Measurements from ENCODE around the gene COX14. TPM values are rescaled to one million over a fixed set of nuclear protein-coding genes. Genes with fewer than 3 reads are reported as not detected.
A peak's percentile ranks its signal among the peaks of the same experiment; 100 is the strongest.
"Not testable (repeated sequence)": the region's sequence is repeated elsewhere in the genome, so short reads cannot be mapped to it uniquely, and the experiment has no call there.

COX14 gene
- total RNA-seq, 1 donor from 2014 or later: 237 TPM

- ATAC-seq (no peak), DNase-seq (no peak)
- intact Hi-C loops (cut with micrococcal nuclease): no loop called here
Measured at GRCh38 chr12:50132505-50133135, 20.6 kb downstream of the COX14 start.

GRCh38 chr12:50142993-50143392, 31.0 kb downstream of the COX14 start:
- ATAC-seq (no peak), DNase-seq (no peak)
- intact Hi-C loops (cut with micrococcal nuclease): no loop called here

- DNase-seq (no peak), ATAC-seq (no peak)
- intact Hi-C loops (cut with micrococcal nuclease): no loop called here
Measured at GRCh38 chr12:50145439-50145838, 33.4 kb downstream of the COX14 start.

GRCh38 chr12:50147281-50147680, 35.2 kb downstream of the COX14 start:
- no peak for DNase-seq
- no peak for ATAC-seq
- intact Hi-C loops (cut with micrococcal nuclease): no loop called here

- ATAC-seq; intact Hi-C loops (cut with micrococcal nuclease); DNase-seq: not testable (repeated sequence)
Measured at GRCh38 chr12:50148011-50148410, 36.0 kb downstream of the COX14 start.

GRCh38 chr12:50149311-50149710, 37.3 kb downstream of the COX14 start:
- ATAC-seq (no peak), DNase-seq (no peak)
- intact Hi-C loops (cut with micrococcal nuclease): no loop called here

- DNase-seq (no peak), ATAC-seq (no peak)
- intact Hi-C loops (cut with micrococcal nuclease): no loop called here
Measured at GRCh38 chr12:50151047-50151687, 39.1 kb downstream of the COX14 start.

GRCh38 chr12:50154947-50155346, 42.9 kb downstream of the COX14 start:
- ATAC-seq; DNase-seq; intact Hi-C loops (cut with micrococcal nuclease): not testable (repeated sequence)

GRCh38 chr12:50156641-50157040, 44.6 kb downstream of the COX14 start:
- intact Hi-C loops (cut with micrococcal nuclease): no loop called here
- no peak for ATAC-seq
- DNase-seq: no peak

- DNase-seq (no peak), ATAC-seq (no peak)
- intact Hi-C loops (cut with micrococcal nuclease): no loop called here
Measured at GRCh38 chr12:50157259-50157658, 45.2 kb downstream of the COX14 start.

- intact Hi-C loops (cut with micrococcal nuclease): loop anchor here (5.0 to 10.0 kb wide), 2 partner anchors 46 to 93 kb away; partner anchors contain the start of gene COX14
- ATAC-seq (no peak), DNase-seq (no peak)
Measured at GRCh38 chr12:50160643-50161042, 48.6 kb downstream of the COX14 start.

- ATAC-seq: no peak
- DNase-seq: no peak
- intact Hi-C loops (cut with micrococcal nuclease): loop anchor here (5.0 to 10.0 kb wide), 2 partner anchors 47 to 95 kb away; partner anchors contain the start of gene COX14
Measured at GRCh38 chr12:50162230-50162629, 50.2 kb downstream of the COX14 start.

- ATAC-seq: no peak
- intact Hi-C loops (cut with micrococcal nuclease): loop anchor here (5.0 to 10.0 kb wide), 2 partner anchors 50 to 98 kb away; partner anchors contain the start of gene COX14
- DNase-seq: no peak
Measured at GRCh38 chr12:50164963-50165362, 52.9 kb downstream of the COX14 start.

GRCh38 chr12:50166799-50167048, 54.7 kb downstream of the COX14 start:
- no peak for ATAC-seq
- DNase-seq: no peak
- intact Hi-C loops (cut with micrococcal nuclease): loop anchor here (10.0 kb wide), 1 partner anchor 52 kb away; the partner anchor contains the start of gene COX14

GRCh38 chr12:50167049-50167828, 55.2 kb downstream of the COX14 start, which contains the start of gene CERS5:
Gene CERS5, minus strand, starts transcription at chr12:50167369. Its CDS starts 72 bp downstream, at chr12:50167297.
- intact Hi-C loops (cut with micrococcal nuclease): loop anchor here (10.0 kb wide), 1 partner anchor 52 kb away; the partner anchor contains the start of gene COX14
- ATAC-seq: peak; percentile 99
- DNase-seq: peak; percentile 99

Other genes with a start within 250 kb of the COX14 start
- 8.2 TPM for gene FAIM2, start 208.3 kb upstream of the COX14 start, total RNA-seq
- gene AQP2, start 161.5 kb upstream of the COX14 start, total RNA-seq: not detected
- gene AQP5, start 150.4 kb upstream of the COX14 start, total RNA-seq: 0.40 TPM
- not detected for gene AQP6, start 139.3 kb upstream of the COX14 start, total RNA-seq
- 3.4 TPM for gene RACGAP1, start 86.7 kb upstream of the COX14 start, total RNA-seq
- 0.99 TPM for gene ASIC1, start 54.6 kb upstream of the COX14 start, total RNA-seq
- 17.2 TPM for gene SMARCD1, start 26.9 kb upstream of the COX14 start, total RNA-seq
- gene GPD1, start 8.2 kb upstream of the COX14 start, total RNA-seq: 33.9 TPM
- gene CERS5, start 55.1 kb downstream of the COX14 start, total RNA-seq: 9.4 TPM
- gene LIMA1, start 171.3 kb downstream of the COX14 start, total RNA-seq: 15.0 TPM

Measured in left ventricle myocardium superior (tissue), 1 donor.